ENCODE measurements around the gene MTNR1B. TPM values are rescaled to one million over a fixed set of nuclear protein-coding genes. Genes with fewer than 3 reads are reported as not detected.

MTNR1B gene
- total RNA-seq, 2 donors from 2014 or later, result 0.62 TPM; not detected in 1

DNA sequence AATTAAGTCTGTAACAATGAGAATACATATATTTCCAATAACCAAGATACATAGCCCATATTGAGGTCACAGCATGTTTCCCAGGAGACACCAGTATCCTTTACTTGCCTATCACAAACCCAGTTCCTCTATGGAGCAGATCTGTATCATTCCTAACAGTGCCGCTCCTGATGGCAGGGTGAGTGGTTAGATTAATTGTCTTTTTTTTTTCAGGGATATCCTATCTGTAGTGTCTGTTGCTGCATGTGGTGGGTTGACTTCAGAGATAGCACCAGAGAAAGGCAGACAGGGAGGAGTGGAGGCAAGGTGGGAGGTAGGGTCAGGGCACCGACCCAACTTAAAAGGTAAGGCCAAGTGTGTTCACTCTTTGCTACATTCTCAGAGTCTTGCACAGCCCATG lies 2.8 kb downstream of the MTNR1B start:
- WGBS, result 94% methylated on average over 2 of the region's 2 CpGs
- Histone ChIP-seq H3K9me3 (no peaks in the 10 kb centered on the region), H3K4me1 (replicated peaks) (no peaks in the 10 kb centered on the region), H3K36me3 (no peaks in the 10 kb centered on the region), H3K27ac (no peak overlapping the region), H3K4me3 (no peak overlapping the region), H3K27me3 (replicated peaks; ENCODE audit: insufficient read depth) (peaks cover 5% of the 10 kb centered on the region)
- TF ChIP-seq, protein P1, sequence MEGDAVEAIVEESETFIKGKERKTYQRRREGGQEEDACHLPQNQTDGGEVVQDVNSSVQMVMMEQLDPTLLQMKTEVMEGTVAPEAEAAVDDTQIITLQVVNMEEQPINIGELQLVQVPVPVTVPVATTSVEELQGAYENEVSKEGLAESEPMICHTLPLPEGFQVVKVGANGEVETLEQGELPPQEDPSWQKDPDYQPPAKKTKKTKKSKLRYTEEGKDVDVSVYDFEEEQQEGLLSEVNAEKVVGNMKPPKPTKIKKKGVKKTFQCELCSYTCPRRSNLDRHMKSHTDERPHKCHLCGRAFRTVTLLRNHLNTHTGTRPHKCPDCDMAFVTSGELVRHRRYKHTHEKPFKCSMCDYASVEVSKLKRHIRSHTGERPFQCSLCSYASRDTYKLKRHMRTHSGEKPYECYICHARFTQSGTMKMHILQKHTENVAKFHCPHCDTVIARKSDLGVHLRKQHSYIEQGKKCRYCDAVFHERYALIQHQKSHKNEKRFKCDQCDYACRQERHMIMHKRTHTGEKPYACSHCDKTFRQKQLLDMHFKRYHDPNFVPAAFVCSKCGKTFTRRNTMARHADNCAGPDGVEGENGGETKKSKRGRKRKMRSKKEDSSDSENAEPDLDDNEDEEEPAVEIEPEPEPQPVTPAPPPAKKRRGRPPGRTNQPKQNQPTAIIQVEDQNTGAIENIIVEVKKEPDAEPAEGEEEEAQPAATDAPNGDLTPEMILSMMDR (IDR thresholded peaks at IDR 0.05), result no peak
- TF ChIP-seq POLR2A (IDR thresholded peaks at IDR 0.05) (no peak), POLR2AphosphoS5 (IDR thresholded peaks at IDR 0.05) (no peak)
- intact Hi-C loops (cut with DNase I), result no loop called here
- DNase-seq (ENCODE audit: low spot score), result no peak

DNA sequence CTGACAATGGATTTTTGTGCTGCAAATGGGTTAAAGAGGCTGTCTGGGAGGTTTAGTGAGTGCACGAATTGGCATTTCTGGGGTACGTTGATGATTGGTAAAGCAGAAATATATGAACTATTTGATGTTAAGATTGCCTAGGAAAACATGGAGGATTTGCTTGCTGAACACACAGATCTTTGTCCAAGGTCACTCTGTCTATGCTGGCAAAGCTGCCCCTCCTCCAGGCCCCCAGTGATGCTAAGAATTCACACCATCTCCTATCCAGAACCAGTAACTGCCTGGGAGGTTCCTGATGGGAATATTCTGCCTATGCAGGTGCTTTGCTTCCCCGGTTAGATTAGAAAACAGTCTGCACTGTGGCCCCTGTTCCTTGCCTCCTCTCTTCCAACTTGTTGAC lies 5.8 kb downstream of the MTNR1B start:
- Histone ChIP-seq H3K9me3 (no peaks in the 10 kb centered on the region), H3K4me3 (no peak overlapping the region), H3K27me3 (replicated peaks; ENCODE audit: insufficient read depth) (no peaks in the 10 kb centered on the region), H3K27ac (no peak overlapping the region), H3K4me1 (replicated peaks) (no peaks in the 10 kb centered on the region), H3K36me3 (no peaks in the 10 kb centered on the region)
- TF ChIP-seq, protein P1 (IDR thresholded peaks at IDR 0.05), result no peak
- TF ChIP-seq POLR2AphosphoS5 (IDR thresholded peaks at IDR 0.05), result no peak
- no peak for TF ChIP-seq POLR2A (IDR thresholded peaks at IDR 0.05)
- DNase-seq (ENCODE audit: low spot score), result no peak
- 86% methylated on average over 3 of the region's 3 CpGs for WGBS
- intact Hi-C loops (cut with DNase I), result no loop called here

DNA sequence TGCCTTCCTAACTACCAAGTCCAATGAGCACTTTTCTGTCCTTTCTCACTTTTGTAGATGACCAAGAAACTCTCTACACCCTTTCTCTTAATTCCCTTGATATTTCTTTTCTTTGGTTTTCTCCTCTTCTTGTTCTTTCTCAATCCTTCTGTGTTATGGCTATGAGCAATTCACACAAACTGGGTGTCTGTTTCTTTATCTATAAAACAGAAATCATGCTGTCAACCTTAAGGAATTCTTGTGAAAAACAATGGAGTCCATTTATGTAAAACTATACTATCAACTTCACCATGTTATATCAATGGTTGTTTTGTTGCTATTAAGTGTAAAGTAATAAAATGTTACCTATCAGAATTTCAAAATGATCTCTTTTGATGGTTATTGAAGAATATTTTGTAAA lies 7.2 kb downstream of the MTNR1B start:
- Histone ChIP-seq H3K36me3 (no peaks in the 10 kb centered on the region), H3K27ac (no peak overlapping the region), H3K4me3 (no peak overlapping the region), H3K9me3 (no peaks in the 10 kb centered on the region), H3K27me3 (replicated peaks; ENCODE audit: insufficient read depth) (no peaks in the 10 kb centered on the region), H3K4me1 (replicated peaks) (no peaks in the 10 kb centered on the region)
- TF ChIP-seq, protein P1 (IDR thresholded peaks at IDR 0.05), result no peak
- TF ChIP-seq POLR2A (IDR thresholded peaks at IDR 0.05) (no peak), POLR2AphosphoS5 (IDR thresholded peaks at IDR 0.05) (no peak)
- no peak for DNase-seq (ENCODE audit: low spot score)
- intact Hi-C loops (cut with DNase I), result no loop called here

DNA sequence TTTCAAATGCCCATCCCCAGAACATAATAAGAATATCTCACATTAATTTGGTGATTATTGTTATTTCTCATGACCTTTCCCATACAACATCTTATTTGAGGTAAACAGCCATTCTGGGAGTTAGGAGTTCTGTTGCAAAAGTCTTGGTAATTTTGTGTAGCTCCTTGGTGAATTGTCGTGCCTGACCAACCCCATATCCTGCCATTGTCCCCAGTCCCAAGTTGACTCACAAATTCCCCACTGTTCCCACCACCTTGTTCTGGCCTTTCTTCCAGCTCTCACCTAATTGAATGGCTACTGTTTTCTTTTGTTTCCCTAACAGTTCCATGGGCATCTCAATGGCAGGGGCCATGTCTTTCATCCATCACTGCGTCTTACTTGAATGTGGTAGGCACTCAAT lies 8.0 kb downstream of the MTNR1B start:
- Histone ChIP-seq H3K4me3 (no peak overlapping the region), H3K4me1 (replicated peaks) (no peaks in the 10 kb centered on the region), H3K27ac (no peak overlapping the region), H3K36me3 (no peaks in the 10 kb centered on the region), H3K9me3 (no peaks in the 10 kb centered on the region), H3K27me3 (replicated peaks; ENCODE audit: insufficient read depth) (no peaks in the 10 kb centered on the region)
- TF ChIP-seq POLR2AphosphoS5 (IDR thresholded peaks at IDR 0.05) (no peak), POLR2A (IDR thresholded peaks at IDR 0.05) (no peak)
- TF ChIP-seq, protein P1 (IDR thresholded peaks at IDR 0.05), result no peak
- DNase-seq (ENCODE audit: low spot score), result no peak
- WGBS, result 67% methylated on average over 2 of the region's 2 CpGs
- intact Hi-C loops (cut with DNase I), result no loop called here

- H3K36me3 ChIP-seq, result no peaks in the 10 kb centered on the region
- no peaks in the 10 kb centered on the region for H3K27me3 ChIP-seq (replicated peaks; ENCODE audit: insufficient read depth)
- H3K9me3 ChIP-seq, result no peaks in the 10 kb centered on the region
- intact Hi-C loops (cut with DNase I), result no loop called here
- no peak overlapping the region for H3K27ac ChIP-seq
- no peak overlapping the region for H3K4me3 ChIP-seq
- DNase-seq (ENCODE audit: low spot score), result no peak
- TF ChIP-seq, protein P1 (IDR thresholded peaks at IDR 0.05), result no peak
- no peak for TF ChIP-seq POLR2AphosphoS5 (IDR thresholded peaks at IDR 0.05)
- TF ChIP-seq POLR2A (IDR thresholded peaks at IDR 0.05), result no peak
- no peaks in the 10 kb centered on the region for H3K4me1 ChIP-seq (replicated peaks)
- 64% methylated on average over 7 of the region's 7 CpGs for WGBS
These were observed 9.0 kb downstream of the MTNR1B start for GRCh38 chr11:92978271-92979111.
